ENCODE data around the gene TTC16. TPM values are rescaled to one million over a fixed set of nuclear protein-coding genes. Genes with fewer than 3 reads are reported as not detected.

TTC16 gene
- total RNA-seq, 4 donors from 2014 or later, result under 0.01 to 0.17 (median 0.11) TPM; not detected in 1

DNA sequence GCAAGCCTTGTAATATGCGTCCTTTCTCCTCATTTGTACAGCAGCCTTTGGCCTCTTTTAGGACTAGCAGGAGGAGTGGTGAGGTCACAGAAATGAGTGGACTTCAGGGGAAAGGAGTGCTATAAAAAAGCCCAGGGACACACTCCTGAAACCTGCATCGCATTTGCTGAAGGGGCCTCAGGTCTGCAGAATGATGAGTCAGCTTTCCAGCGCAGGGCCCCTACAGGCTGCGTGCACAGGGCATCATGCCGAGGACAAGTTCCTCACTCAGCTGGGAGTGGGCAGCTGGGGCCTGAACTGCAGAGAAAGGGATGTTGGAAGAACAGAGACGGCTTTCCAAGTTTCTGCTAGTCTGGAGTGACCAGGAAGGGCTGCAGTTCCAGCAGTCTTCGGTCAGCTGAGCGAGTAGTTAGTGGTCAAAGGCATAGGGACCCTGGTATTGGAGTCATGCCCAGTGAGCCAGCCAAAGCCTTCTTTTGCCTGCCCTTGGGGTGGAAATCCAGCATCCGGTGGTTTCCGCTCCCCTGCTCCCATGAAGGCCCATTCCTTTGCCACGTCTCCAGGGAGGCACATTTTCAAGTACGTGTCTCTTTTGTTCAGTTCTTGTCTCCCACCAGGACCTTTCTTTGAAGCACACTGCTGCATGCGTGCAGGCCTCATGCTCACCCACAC lies 26.4 kb upstream of the TTC16 start:
- WGBS, result 90% methylated on average over 13 of the region's 13 CpGs
- TF ChIP-seq EP300 (IDR thresholded peaks at IDR 0.05) (no peak), POLR2AphosphoS5 (IDR thresholded peaks at IDR 0.05) (no peak), POLR2A (IDR thresholded peaks at IDR 0.05; ENCODE audit: low read depth) (no peak)
- TF ChIP-seq, protein P1, sequence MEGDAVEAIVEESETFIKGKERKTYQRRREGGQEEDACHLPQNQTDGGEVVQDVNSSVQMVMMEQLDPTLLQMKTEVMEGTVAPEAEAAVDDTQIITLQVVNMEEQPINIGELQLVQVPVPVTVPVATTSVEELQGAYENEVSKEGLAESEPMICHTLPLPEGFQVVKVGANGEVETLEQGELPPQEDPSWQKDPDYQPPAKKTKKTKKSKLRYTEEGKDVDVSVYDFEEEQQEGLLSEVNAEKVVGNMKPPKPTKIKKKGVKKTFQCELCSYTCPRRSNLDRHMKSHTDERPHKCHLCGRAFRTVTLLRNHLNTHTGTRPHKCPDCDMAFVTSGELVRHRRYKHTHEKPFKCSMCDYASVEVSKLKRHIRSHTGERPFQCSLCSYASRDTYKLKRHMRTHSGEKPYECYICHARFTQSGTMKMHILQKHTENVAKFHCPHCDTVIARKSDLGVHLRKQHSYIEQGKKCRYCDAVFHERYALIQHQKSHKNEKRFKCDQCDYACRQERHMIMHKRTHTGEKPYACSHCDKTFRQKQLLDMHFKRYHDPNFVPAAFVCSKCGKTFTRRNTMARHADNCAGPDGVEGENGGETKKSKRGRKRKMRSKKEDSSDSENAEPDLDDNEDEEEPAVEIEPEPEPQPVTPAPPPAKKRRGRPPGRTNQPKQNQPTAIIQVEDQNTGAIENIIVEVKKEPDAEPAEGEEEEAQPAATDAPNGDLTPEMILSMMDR (IDR thresholded peaks at IDR 0.05), result no peak

GRCh38 chr9:127690735-127691134 lies 25.1 kb upstream of the TTC16 start:
- WGBS, result 94% methylated on average over 10 of the region's 10 CpGs
- no peaks in the 10 kb centered on the region for H3K9me3 ChIP-seq
- no peak for TF ChIP-seq POLR2A (IDR thresholded peaks at IDR 0.05; ENCODE audit: low read depth)
- no peak for TF ChIP-seq EP300 (IDR thresholded peaks at IDR 0.05)
- TF ChIP-seq, protein P1 (IDR thresholded peaks at IDR 0.05), result no peak
- TF ChIP-seq POLR2AphosphoS5 (IDR thresholded peaks at IDR 0.05), result no peak
- H3K36me3 ChIP-seq, result peaks cover 13 to 88% (median 53%) of the 10 kb centered on the region in 4 donors
- no peak overlapping the region for H3K27ac ChIP-seq (replicated peaks in 1 of 4)
- H3K4me1 ChIP-seq, result no peaks in the 10 kb centered on the region
- no peak for DNase-seq (ENCODE audit: extremely low spot score)
- intact Hi-C loops (cut with DNase I), result no loop called here
- H3K4me3 ChIP-seq, result no peak overlapping the region
- no peaks in the 10 kb centered on the region for H3K27me3 ChIP-seq

More for the DNA sequence above, 26.4 kb upstream of the TTC16 start:
- intact Hi-C loops (cut with DNase I), result no loop called here
- peaks cover 17 to 97% (median 61%) of the 10 kb centered on the region in 4 donors for H3K36me3 ChIP-seq
- H3K27ac ChIP-seq (replicated peaks in 1 of 4), result no peak overlapping the region
- H3K9me3 ChIP-seq, result no peaks in the 10 kb centered on the region
- H3K4me3 ChIP-seq, result no peak overlapping the region
- no peak for DNase-seq (ENCODE audit: extremely low spot score)
- no peaks in the 10 kb centered on the region for H3K27me3 ChIP-seq
- no peaks in the 10 kb centered on the region for H3K4me1 ChIP-seq

- H3K36me3 ChIP-seq, result peaks cover 13 to 74% (median 47%) of the 10 kb centered on the region in 4 donors
- no peaks in the 10 kb centered on the region for H3K4me1 ChIP-seq
- intact Hi-C loops (cut with DNase I), result no loop called here
- TF ChIP-seq POLR2A (IDR thresholded peaks at IDR 0.05; ENCODE audit: low read depth) (no peak), POLR2AphosphoS5 (IDR thresholded peaks at IDR 0.05) (no peak), EP300 (IDR thresholded peaks at IDR 0.05) (no peak)
- TF ChIP-seq, protein P1 (IDR thresholded peaks at IDR 0.05), result no peak
- WGBS, result 88% methylated on average over 20 of the region's 20 CpGs
- H3K9me3 ChIP-seq, result no peaks in the 10 kb centered on the region
- no peak overlapping the region for H3K4me3 ChIP-seq
- no peaks in the 10 kb centered on the region for H3K27me3 ChIP-seq
- no peak for DNase-seq (ENCODE audit: extremely low spot score)
- no peak overlapping the region for H3K27ac ChIP-seq (replicated peaks in 1 of 4)
These were observed 23.8 kb upstream of the TTC16 start for GRCh38 chr9:127692071-127692470.

- no peak for DNase-seq (ENCODE audit: extremely low spot score)
- Histone ChIP-seq H3K9me3 (no peaks in the 10 kb centered on the region), H3K4me1 (no peaks in the 10 kb centered on the region), H3K36me3 (peaks cover 13 to 64% (median 39%) of the 10 kb centered on the region in 4 donors), H3K4me3 (no peak overlapping the region), H3K27ac (replicated peaks in 1 of 4) (no peak overlapping the region), H3K27me3 (no peaks in the 10 kb centered on the region)
- intact Hi-C loops (cut with DNase I), result no loop called here
- TF ChIP-seq POLR2AphosphoS5 (IDR thresholded peaks at IDR 0.05) (no peak), EP300 (IDR thresholded peaks at IDR 0.05) (no peak)
- TF ChIP-seq, protein P1 (IDR thresholded peaks at IDR 0.05), result no peak
- WGBS, result 88% methylated on average over 7 of the region's 10 CpGs
These were observed 22.7 kb upstream of the TTC16 start for GRCh38 chr9:127693143-127693542.
